ENCODE data around the gene FBXO10.

Gene FBXO10

DNA sequence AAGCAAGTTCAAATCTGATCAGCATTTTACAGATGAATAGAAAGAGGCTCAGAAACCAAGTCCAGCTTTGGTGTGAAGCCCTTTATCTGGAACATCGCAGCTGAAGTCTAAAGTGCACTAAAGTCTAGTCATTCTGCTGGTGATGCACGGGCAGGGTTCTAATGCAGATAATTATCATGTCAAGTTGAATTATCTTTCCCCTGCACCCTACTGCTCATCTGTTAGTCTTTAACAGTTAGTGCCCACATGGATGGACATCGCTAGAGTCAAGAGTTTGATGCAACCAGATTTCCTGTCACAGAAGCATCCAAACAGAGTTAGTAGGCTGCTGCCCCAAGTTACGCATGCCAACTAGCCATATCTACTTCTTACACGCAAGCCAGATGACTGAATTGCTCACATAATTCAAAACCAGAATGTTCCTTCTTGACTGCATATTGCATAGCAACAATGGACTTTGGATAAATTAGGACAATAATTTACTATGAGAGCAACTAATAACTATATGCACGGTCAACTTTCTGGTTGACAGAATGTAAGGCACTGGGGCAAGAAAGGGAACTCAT lies 17.8 kb upstream of the FBXO10 start:
- DNase-seq: no peak

GRCh38 chr9:37592108-37592951 lies 16.1 kb upstream of the FBXO10 start, which contains the start of gene TOMM5:
Gene TOMM5 (minus strand): TSS chr9:37592597. CDS start chr9:37592532, 65 bp downstream.
- peak; percentile 92 to 93 for DNase-seq

GRCh38 chr9:37587521-37587920 lies 11.3 kb upstream of the FBXO10 start:
- no peak for DNase-seq

GRCh38 chr9:37583522-37584121 lies 7.4 kb upstream of the FBXO10 start:
- DNase-seq: no peak

GRCh38 chr9:37582548-37583157 lies 6.5 kb upstream of the FBXO10 start:
- peak in 1 of 2 donors; percentile 54 for DNase-seq

- DNase-seq: no peak
Measured at GRCh38 chr9:37575511-37575914, 667 bp downstream of the FBXO10 start.

DNA sequence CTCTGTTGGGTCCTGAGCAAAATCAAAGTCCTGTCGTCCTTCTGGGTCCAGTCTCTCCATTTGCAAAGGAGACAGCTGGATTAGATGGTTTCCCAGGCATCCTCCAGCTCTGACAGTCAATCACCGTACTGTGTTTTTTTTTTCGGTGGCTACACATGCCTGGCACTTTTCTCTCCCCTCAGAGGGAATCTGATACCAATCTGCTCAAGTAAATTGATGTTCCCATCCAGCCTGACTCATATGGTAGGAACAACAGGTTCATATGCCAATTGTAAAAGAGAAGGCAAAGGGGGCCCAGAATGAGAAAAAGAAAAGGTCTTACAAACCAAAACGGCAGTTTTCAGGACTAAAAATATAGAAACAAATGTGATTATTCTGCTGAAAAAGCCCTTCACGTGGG lies 1.2 kb downstream of the FBXO10 start:
- DNase-seq: no peak

GRCh38 chr9:37574241-37574721 lies 1.9 kb downstream of the FBXO10 start:
- no peak for DNase-seq

DNA sequence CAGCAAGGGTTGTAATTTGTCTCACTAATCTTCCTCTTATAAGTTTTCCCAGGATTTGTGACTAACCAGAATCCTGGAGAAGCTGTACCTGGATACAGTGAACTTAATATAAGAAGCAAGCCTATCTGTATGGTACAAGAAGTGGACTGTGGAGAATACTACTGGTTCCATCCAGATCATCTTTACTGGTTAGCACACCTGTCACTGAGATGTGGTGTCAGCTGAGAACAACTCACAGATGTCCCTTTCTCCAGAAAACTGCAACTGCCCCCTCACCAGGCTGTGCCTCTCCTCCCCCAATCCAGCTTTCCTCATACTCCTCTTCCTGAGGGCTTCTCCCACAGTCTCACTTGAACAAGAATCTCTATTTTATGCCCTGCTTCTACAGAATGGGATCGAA lies 4.9 kb downstream of the FBXO10 start:
- no peak for DNase-seq

GRCh38 chr9:37566716-37567115 lies 9.5 kb downstream of the FBXO10 start:
- DNase-seq: no peak

DNA sequence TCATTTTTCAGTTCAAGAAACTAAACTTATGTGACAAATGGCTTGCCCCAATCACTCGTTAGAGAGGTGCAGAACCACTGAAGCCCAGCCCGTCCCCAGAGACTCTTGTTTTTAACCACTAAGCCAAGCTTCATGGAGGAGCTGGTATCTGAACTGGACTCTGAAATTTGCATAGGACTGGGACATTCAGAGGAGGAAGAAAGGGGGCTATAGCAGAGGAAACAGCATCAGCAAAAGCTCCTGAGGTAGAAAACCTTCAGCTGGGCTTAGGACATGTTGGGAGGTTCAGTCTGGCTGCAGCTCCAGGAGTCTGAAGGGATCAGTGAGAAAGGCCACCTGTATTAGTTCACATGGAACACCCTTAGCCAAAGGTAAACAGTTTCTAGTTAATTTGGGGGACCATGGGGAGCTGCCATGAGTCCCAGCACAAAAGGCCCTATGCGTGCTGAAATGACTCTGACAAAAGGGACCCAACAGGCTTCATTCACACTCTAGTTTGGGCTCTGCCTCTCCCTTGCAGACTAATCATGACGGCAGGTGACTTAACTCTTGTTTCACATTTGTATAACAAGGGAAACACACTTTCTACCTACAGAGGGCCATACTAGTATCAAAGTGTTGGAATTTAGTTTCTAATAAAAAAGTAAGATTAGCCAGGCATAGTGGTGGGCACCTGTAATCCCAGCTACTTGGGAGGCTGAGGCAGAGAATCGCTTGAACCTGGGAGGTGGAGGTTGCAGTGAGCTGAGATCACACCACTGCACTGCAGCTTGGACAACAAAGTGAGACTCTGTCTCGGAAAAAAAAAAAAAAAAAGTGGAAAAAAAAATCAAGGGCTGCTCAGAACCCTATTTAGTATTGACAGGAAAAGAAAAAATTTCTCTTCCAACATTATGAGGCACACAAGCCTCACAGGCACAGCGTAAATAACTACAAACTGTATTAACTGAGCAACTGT lies 10.2 kb downstream of the FBXO10 start:
- DNase-seq: peak in 1 of 2 donors; percentile 28

DNA sequence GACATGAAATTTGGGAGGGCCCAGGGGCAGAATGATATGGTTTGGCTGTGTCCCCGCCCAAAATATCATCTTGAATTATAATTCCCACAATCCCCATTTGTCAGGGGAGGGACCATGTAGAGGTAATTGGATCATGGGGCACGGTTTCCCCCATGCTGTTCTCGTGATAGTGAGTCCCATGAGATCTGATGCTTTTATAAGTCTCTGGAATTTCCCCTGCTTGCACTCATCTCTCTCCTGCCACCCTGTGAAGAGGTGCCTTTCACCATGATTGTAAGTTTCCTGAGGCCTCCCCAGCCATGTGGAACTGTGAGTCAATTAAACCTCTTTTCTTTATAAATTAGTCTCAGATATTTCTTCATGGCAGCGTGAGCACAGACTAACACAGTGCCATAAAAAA lies 11.3 kb downstream of the FBXO10 start:
- no peak for DNase-seq

DNA sequence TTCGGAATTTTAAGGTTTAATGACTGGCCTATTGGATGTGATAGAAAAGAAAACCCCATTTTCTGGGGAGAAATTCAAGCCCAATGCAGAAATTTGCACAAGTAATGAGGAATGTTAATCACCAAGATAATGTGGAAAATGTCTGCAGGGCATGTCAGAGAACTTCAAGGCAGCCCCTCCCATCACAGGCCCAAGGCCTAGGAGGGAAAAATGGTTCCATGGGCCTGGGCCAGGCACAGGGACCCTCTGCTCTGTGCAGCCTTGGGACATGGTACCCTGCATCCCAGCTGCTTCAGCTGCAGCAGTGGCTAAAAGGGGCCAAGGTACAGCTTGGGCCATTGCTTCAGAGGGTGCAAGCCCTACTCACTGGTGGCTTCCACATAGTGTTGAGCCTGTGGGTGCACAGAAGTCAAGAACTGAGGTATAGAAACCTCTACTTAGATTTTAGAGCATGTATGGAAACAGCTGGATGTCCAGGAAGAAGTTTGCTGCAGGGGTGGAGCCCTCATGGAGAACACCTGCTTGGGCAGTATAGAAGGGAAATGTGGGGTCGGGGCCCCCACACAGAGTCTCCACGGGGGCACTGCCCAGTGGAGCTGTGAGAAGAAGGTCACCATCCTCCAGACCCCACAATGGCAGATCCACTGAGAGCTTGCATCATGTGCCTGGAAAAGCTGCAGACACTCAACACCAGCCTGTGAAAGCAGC lies 12.2 kb downstream of the FBXO10 start:
- no peak for DNase-seq

- DNase-seq: no peak
Measured at GRCh38 chr9:37562826-37563225, 13.4 kb downstream of the FBXO10 start.

DNA sequence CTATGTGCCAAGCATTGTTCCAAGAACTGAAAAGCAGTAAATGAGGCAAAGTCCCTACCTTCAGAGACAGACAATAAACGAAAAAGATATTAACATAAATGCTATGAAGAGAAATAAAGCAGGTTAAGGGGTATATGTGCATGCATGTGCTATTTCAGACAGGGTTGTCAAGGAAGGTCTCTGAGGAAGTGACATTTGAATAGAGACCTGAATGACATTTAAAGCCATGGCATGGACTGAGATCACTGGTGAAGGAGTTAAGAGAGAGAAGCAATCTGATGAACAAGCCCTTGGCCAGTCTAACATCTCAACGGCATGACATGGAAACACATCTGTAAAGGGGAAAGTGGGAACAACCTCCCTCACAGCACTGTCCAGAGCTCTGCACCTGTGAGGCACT lies 14.5 kb downstream of the FBXO10 start:
- no peak for DNase-seq

GRCh38 chr9:37559855-37560592 lies 16.2 kb downstream of the FBXO10 start:
- no peak for DNase-seq

GRCh38 chr9:37559125-37559524 lies 17.1 kb downstream of the FBXO10 start:
- no peak for DNase-seq

DNA sequence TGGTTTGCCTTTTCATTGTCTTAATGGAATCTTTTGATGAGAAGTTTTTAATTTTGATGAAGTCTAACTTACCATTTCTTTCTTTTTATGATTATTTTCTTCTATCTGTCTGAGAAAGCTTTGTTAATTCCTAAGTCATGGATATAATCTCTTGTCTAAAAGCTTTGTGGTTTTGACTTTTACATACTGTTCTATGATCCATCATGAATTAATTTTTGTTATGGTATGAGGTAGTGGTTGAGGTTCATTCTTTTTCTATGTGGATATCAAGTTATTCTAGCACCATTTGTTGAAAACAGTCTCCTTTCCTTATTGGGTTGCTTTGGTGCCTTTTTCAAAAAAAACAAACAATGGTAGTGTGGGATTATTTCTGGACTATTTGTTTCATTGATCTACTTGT lies 20.4 kb downstream of the FBXO10 start:
- DNase-seq: no peak

DNA sequence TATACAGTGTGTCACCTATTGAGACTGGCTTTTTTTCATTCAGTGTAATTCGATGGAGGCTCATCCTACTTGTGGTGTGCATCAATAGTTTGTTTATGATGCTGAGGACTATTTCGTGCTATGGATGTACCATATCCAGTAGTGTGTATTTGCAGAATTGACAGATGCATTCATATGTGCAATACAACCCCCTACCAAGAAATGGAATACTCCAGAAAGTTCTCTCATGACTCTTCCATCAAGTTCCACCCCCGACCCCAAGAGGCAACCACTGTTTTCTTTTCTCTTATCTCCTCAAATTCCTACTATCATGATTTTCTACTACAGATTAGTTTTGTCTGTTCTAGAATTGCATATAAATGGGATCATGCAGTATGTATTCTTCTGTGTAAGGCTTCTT lies 21.9 kb downstream of the FBXO10 start:
- DNase-seq: no peak

- no peak for DNase-seq
Measured at GRCh38 chr9:37551888-37552287, 24.3 kb downstream of the FBXO10 start.

- DNase-seq: no peak
Measured at GRCh38 chr9:37551468-37551867, 24.7 kb downstream of the FBXO10 start.
